ENCODE measurements around the gene SGPP1. TPM values are rescaled to one million over a fixed set of nuclear protein-coding genes. Genes with fewer than 3 reads are reported as not detected.
"Not testable (repeated sequence)": the region's sequence is repeated elsewhere in the genome, so short reads cannot be mapped to it uniquely, and the experiment has no call there.

SGPP1 gene
- total and polyA plus RNA-seq, 12 donors = 6.3 to 54.3 (median 24.1) TPM

DNA sequence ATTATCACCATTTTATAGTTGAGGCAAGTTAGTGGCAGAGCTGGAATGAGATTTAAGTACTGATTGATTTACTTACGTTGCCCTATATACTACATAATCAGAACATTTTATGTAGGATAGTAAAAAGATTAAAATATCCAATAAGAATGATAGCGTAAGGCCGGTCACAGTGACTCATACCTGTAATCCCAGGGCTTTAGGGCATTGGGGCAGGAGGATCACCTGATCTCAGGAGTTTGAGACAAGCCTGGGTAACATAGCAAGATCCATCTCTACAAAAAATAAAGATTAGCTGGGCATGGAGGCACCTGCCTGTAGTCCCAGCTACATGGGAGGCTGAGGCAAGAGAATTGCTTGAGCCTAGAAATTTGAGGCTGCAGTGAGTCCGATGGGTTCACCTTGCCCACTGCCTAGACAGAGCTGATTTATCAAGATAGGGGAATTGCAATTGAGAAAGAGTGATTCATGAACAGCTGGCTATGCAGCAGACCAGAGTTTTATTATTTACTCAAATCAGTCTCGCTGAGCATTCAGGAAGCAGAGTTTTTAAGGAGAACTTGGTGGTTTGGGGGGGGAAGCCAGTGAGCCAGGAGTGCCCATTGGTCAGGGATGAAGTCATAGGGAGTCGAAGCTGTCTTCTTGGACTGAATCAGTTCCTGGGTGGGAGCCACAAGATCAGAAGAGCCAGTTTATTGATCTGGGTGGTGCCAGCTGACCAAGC is 24.7 kb upstream of the SGPP1 start:
- intact Hi-C loops (cut with DNase I) = no loop called here
- Histone ChIP-seq H3K27ac (no peak overlapping the region), H3K27me3 (no peaks in the 10 kb centered on the region), H3K4me1 (replicated peaks in 1 of 2) (no peaks in the 10 kb centered on the region), H3K9me3 (replicated peaks in 1 of 3) (no peaks in the 10 kb centered on the region), H3K36me3 (replicated peaks in 1 of 2) (no peaks in the 10 kb centered on the region), H3K4me3 (no peak overlapping the region)
- TF ChIP-seq CTCF (IDR thresholded peaks at IDR 0.05) (no peak), POLR2A (IDR thresholded peaks at IDR 0.05) (no peak)
- WGBS, 4 donors = 71 to 86% (median 78%) methylated on average over 6 of the region's 6 CpGs
- DNase-seq = peak in 3 of 7 donors; percentile 20 to 33 (median 24)

DNA sequence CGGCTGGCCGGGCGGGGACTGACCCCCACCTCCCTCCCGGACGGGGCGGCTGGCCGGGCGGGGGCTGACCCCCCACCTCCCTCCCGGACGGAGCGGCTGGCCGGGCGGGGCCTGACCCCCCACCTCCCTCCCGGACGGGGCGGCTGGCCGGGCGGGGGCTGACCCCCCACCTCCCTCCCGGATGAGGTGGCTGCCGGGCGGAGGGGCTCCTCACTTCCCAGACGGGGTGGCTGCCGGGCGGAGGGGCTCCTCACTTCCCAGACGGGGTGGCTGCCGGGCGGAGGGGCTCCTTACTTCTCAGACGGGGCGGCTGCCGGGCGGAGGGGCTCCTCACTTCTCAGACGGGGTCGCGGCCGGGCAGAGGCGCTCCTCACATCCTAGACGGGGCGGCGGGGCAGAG is 23.2 kb upstream of the SGPP1 start:
- WGBS, 4 donors = 90 to 100% (median 93%) methylated on average over 1 to 39 of the region's 39 CpGs
- H3K27ac ChIP-seq; H3K9me3 ChIP-seq (replicated peaks in 1 of 3); H3K4me3 ChIP-seq; H3K36me3 ChIP-seq (replicated peaks in 1 of 2); intact Hi-C loops (cut with DNase I); H3K27me3 ChIP-seq; DNase-seq; H3K4me1 ChIP-seq (replicated peaks in 1 of 2): not testable (repeated sequence)

DNA sequence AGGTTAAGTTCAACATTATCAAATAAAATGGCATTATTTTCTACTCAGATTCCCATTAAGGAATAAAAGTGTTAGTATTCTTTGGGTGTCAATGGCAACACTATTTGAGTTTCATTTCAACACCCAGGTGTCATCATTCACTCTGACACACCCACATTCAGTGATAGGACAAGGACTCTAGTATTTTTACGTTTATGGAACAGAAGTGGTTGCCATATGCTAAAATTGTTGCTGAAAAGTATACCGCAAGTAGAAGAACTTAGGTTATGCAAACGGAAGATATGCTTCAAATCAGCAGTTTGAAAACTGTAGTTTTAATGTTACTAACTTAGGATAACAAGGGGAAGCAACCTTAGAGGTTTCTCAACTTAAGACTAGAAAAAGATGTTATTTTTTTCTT is 20.0 kb upstream of the SGPP1 start:
- Histone ChIP-seq H3K9me3 (replicated peaks in 1 of 3) (no peaks in the 10 kb centered on the region), H3K27me3 (no peaks in the 10 kb centered on the region), H3K4me3 (no peak overlapping the region), H3K27ac (no peak overlapping the region), H3K36me3 (replicated peaks in 1 of 2) (no peaks in the 10 kb centered on the region), H3K4me1 (replicated peaks in 1 of 2) (peaks cover 0 to 6% of the 10 kb centered on the region in 2 donors)
- WGBS, 4 donors = 44 to 74% (median 63%) methylated on average over 3 of the region's 3 CpGs
- DNase-seq = no peak
- TF ChIP-seq CTCF (IDR thresholded peaks at IDR 0.05) (no peak), POLR2A (IDR thresholded peaks at IDR 0.05) (no peak)
- intact Hi-C loops (cut with DNase I) = no loop called here

DNA sequence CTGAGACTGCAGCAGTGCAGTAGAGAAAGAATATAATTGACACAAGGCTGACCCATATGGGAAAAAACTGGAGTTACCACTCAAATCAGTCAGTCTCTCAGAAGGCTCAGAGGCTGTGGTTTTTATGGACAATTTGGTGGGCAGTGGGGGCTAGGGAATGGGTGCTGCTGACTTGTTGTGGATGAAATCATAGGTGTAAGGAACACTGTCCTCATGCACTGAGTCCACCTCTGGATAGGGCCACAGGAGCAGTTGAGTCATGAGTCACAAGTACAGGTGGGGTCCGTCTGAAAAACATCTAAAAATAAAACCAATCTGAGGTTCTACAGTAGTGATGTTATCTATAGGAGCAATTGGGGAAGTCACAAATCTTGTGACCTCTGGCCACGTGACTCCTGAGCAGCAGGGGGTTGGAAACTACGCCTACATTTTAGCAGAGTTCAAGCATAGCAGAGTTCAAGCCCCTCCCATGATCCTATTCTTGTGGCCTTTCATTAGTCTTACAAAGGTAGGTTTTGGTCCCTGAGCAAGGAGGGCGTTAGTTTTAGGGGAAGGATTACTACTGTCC is 18.1 kb upstream of the SGPP1 start:
- DNase-seq = peak in 3 of 7 donors; percentile 21 to 34 (median 29)
- no peak overlapping the region for H3K27ac ChIP-seq
- peaks cover 0 to 6% of the 10 kb centered on the region in 2 donors for H3K4me1 ChIP-seq (replicated peaks in 1 of 2)
- 30 to 43% (median 35%) methylated on average over 4 of the region's 4 CpGs for WGBS, 4 donors
- H3K9me3 ChIP-seq (replicated peaks in 1 of 3) = no peaks in the 10 kb centered on the region
- no peaks in the 10 kb centered on the region for H3K36me3 ChIP-seq (replicated peaks in 1 of 2)
- intact Hi-C loops (cut with DNase I) = no loop called here
- TF ChIP-seq POLR2A (IDR thresholded peaks at IDR 0.05) (no peak), CTCF (IDR thresholded peaks at IDR 0.05) (no peak)
- no peaks in the 10 kb centered on the region for H3K27me3 ChIP-seq
- no peak overlapping the region for H3K4me3 ChIP-seq

GRCh38 chr14:63745272-63745671 is 17.4 kb upstream of the SGPP1 start:
- H3K36me3 ChIP-seq (replicated peaks in 1 of 2) = no peaks in the 10 kb centered on the region
- WGBS, 4 donors = 76 to 86% (median 79%) methylated on average over 3 of the region's 3 CpGs
- H3K27ac ChIP-seq = no peak overlapping the region
- no peak for DNase-seq
- H3K4me1 ChIP-seq (replicated peaks in 1 of 2) = peaks cover 0 to 6% of the 10 kb centered on the region in 2 donors
- no peaks in the 10 kb centered on the region for H3K27me3 ChIP-seq
- TF ChIP-seq CTCF (IDR thresholded peaks at IDR 0.05) (no peak), POLR2A (IDR thresholded peaks at IDR 0.05) (no peak)
- H3K9me3 ChIP-seq (replicated peaks in 1 of 3) = no peaks in the 10 kb centered on the region
- intact Hi-C loops (cut with DNase I) = no loop called here
- no peak overlapping the region for H3K4me3 ChIP-seq
